MM.1S (cell line): ENCODE data around the gene IFT27.
A peak's percentile ranks its signal among the peaks of the same experiment; 100 is the strongest.

ENCODE experiments used
- DNase-seq: peaks from one replicate; pipeline ENCODE4 v3.0.0-alpha.2; 2015
- H2AFZ ChIP-seq: fragments of 300-600 bp; sonication (generic); 2 replicates; pipeline ENCODE4 v1.6.0; 2016; ENCODE audit warnings: antibody characterized with exemption, low read length
- H3F3A ChIP-seq: fragments of 300-600 bp; sonication (generic); 2 replicates; pipeline ENCODE4 v1.6.1; 2016; ENCODE audit warnings: mild to moderate bottlenecking, antibody characterized with exemption, low read length, moderate library complexity, mixed read lengths; ENCODE audit not compliant: insufficient read depth
- H3K27ac ChIP-seq: fragments of 300-600 bp; sonication (generic); 2 replicates; pipeline ENCODE4 v1.5.1; 2016; ENCODE audit warnings: mild to moderate bottlenecking, low read length
- H3K27me3 ChIP-seq: fragments of 300-600 bp; sonication (generic); replicated peaks from 2 replicates; pipeline ENCODE4 v1.6.0; 2016; ENCODE audit warnings: low read length; ENCODE audit not compliant: insufficient read depth
- H3K36me3 ChIP-seq: fragments of 300-600 bp; sonication (generic); replicated peaks from 2 replicates; pipeline ENCODE4 v1.6.1; 2016; ENCODE audit warnings: mild to moderate bottlenecking, low read length, mixed read lengths; ENCODE audit not compliant: insufficient read depth
- H3K4me1 ChIP-seq: fragments of 300-600 bp; sonication (generic); 2 replicates; pipeline ENCODE4 v1.6.1; 2016; ENCODE audit warnings: low read length, mixed read lengths
- H3K4me2 ChIP-seq: fragments of 300-600 bp; sonication (generic); 2 replicates; pipeline ENCODE4 v1.6.0; 2016; ENCODE audit warnings: low read depth, low read length
- H3K4me3 ChIP-seq: fragments of 300-600 bp; sonication (generic); 2 replicates; pipeline ENCODE4 v1.5.1; 2016; ENCODE audit warnings: low read length, mixed read lengths
- H3K79me2 ChIP-seq: fragments of 300-600 bp; sonication (generic); 2 replicates; pipeline ENCODE4 v1.6.1; 2016; ENCODE audit warnings: mixed run types, low read length, mixed read lengths
- H3K9ac ChIP-seq: fragments of 300-600 bp; sonication (generic); 2 replicates; pipeline ENCODE4 v1.6.1; 2016; ENCODE audit warnings: low read length, mixed read lengths
- H3K9me2 ChIP-seq: fragments of 300-600 bp; sonication (generic); replicated peaks from 2 replicates; pipeline ENCODE4 v1.6.1; 2016; ENCODE audit warnings: mild to moderate bottlenecking, low read length, mixed read lengths; ENCODE audit not compliant: insufficient read depth
- H3K9me3 ChIP-seq: fragments of 300-600 bp; sonication (generic); replicated peaks from 2 replicates; pipeline ENCODE4 v1.6.1; 2016; ENCODE audit warnings: mild to moderate bottlenecking, low read length, mixed read lengths; ENCODE audit not compliant: insufficient read depth
- H4K20me1 ChIP-seq: fragments of 300-600 bp; sonication (generic); 2 replicates; pipeline ENCODE4 v1.6.1; 2016; ENCODE audit warnings: mild to moderate bottlenecking, low read length, moderate library complexity, mixed read lengths; ENCODE audit not compliant: insufficient read depth
- CTCF ChIP-seq: fragments of 300-600 bp; sonication (generic); IDR thresholded peaks from 2 replicates; pipeline ENCODE4 v1.5.1; 2016; ENCODE audit warnings: antibody characterized with exemption, low read length, mixed read lengths
- EZH2 ChIP-seq: fragments of 300-600 bp; sonication (generic); optimal IDR thresholded peaks from 2 replicates; pipeline ENCODE3; 2017; ENCODE audit warnings: low read depth, mild to moderate bottlenecking, antibody characterized with exemption, low read length, mixed read lengths
- EZH2phosphoT487 ChIP-seq: fragments of 300-600 bp; sonication (generic); IDR thresholded peaks from 2 replicates; pipeline ENCODE4 v1.6.1; 2018; ENCODE audit warnings: antibody characterized with exemption, low read length

Gene IFT27

GRCh38 chr22:36759481-36760159 lies 16.3 kb downstream of the IFT27 start:
- peaks cover 24% of the 10 kb centered on the region for H3K27me3 ChIP-seq
- no peak for DNase-seq
- H3K79me2 ChIP-seq = no peaks in the 10 kb centered on the region
- no peak overlapping the region for H3K4me3 ChIP-seq
- no peak for TF ChIP-seq EZH2phosphoT487
- no peak for TF ChIP-seq CTCF
- TF ChIP-seq EZH2 = no peak
- H3F3A ChIP-seq = no peaks in the 10 kb centered on the region
- H3K4me2 ChIP-seq = no peak overlapping the region
- no peak overlapping the region for H2AFZ ChIP-seq
- H3K27ac ChIP-seq = no peak overlapping the region
- H3K36me3 ChIP-seq = no peaks in the 10 kb centered on the region
- H3K4me1 ChIP-seq = no peaks in the 10 kb centered on the region
- no peaks in the 10 kb centered on the region for H3K9me2 ChIP-seq
- H3K9ac ChIP-seq = no peak overlapping the region
- no peaks in the 10 kb centered on the region for H4K20me1 ChIP-seq
- H3K9me3 ChIP-seq = no peaks in the 10 kb centered on the region

DNA sequence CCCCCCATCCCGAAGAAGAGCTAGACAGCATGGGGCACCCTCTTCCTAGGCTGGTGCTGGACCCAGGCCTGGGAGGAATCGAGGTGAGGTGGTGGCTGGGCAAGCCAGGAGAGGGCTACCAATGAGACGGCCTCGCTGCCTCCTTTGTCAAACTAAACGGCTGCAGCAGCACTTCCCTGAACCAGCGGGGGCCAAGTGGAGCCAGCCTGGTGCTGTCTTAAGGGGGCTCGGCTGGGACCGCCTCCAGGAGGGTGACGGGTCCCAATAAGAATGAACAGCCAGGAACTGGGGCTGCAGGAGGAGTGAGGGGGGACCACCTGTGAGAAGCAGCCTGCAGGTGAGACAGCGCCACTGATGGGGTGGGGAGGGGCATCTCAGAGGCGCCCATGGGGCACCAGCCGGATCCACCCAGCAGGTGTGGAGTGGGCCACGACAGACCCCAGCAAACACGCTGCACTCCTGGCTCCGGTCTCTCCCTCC lies 17.1 kb downstream of the IFT27 start:
- Histone ChIP-seq H3K9ac (no peak overlapping the region), H3K27me3 (peaks cover 32% of the 10 kb centered on the region), H3K9me3 (no peaks in the 10 kb centered on the region), H3F3A (no peaks in the 10 kb centered on the region), H3K9me2 (no peaks in the 10 kb centered on the region), H3K4me2 (no peak overlapping the region), H2AFZ (no peak overlapping the region), H3K36me3 (no peaks in the 10 kb centered on the region), H3K4me1 (no peaks in the 10 kb centered on the region), H3K4me3 (no peak overlapping the region), H3K27ac (no peak overlapping the region), H3K79me2 (no peaks in the 10 kb centered on the region), H4K20me1 (no peaks in the 10 kb centered on the region)
- no peak for TF ChIP-seq EZH2phosphoT487
- no peak for TF ChIP-seq EZH2
- TF ChIP-seq CTCF = no peak
- DNase-seq = no peak

DNA sequence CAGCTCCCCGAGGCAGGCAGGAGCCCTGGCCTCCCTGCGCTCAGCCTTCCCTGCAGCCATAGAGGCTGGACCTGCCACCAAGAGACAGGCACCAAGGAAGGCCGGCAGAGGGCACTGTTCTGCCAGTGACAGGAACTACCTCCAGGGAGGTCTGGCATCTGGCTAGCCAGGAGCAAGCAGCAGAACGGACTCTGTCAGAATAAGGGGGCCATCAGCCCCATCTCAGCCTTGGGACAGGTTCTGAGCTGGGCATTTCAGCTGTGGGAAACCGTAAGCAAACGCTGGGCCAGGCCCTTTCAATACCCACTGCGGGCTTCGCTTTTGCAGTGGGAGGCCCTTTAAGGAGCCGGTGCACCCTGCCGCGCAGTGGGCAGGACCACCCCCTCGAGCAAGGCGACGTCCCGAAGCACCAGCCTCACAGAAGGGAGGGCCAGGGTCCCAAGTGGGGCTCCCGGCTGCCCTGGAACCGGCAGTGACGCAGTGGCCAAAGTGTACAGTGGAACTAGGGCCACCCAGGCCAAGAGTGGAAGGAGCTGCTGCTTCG lies 18.2 kb downstream of the IFT27 start:
- H4K20me1 ChIP-seq = no peaks in the 10 kb centered on the region
- no peak overlapping the region for H2AFZ ChIP-seq
- H3K27me3 ChIP-seq = peaks cover 43% of the 10 kb centered on the region
- H3K79me2 ChIP-seq = no peaks in the 10 kb centered on the region
- no peak overlapping the region for H3K4me3 ChIP-seq
- H3F3A ChIP-seq = no peaks in the 10 kb centered on the region
- no peaks in the 10 kb centered on the region for H3K9me3 ChIP-seq
- no peaks in the 10 kb centered on the region for H3K9me2 ChIP-seq
- no peak overlapping the region for H3K9ac ChIP-seq
- TF ChIP-seq CTCF = peak; percentile 91
- TF ChIP-seq EZH2phosphoT487 = no peak
- TF ChIP-seq EZH2 = no peak
- no peak overlapping the region for H3K27ac ChIP-seq
- H3K4me2 ChIP-seq = no peak overlapping the region
- no peaks in the 10 kb centered on the region for H3K36me3 ChIP-seq
- H3K4me1 ChIP-seq = no peaks in the 10 kb centered on the region
- peak; percentile 65 for DNase-seq
